HG02588 (cell line): ENCODE data around the gene ERCC3.
"Not testable (repeated sequence)": the region's sequence is repeated elsewhere in the genome, so short reads cannot be mapped to it uniquely, and the experiment has no call there.

Experiments
- ATAC-seq: cut with Tn5 transposase; IDR thresholded peaks from one replicate; pipeline ENCODE4 v1.9.1; 2021; ENCODE audit warnings: mild to moderate bottlenecking, moderate library complexity; ENCODE audit not compliant: unreplicated experiment

Gene ERCC3

DNA sequence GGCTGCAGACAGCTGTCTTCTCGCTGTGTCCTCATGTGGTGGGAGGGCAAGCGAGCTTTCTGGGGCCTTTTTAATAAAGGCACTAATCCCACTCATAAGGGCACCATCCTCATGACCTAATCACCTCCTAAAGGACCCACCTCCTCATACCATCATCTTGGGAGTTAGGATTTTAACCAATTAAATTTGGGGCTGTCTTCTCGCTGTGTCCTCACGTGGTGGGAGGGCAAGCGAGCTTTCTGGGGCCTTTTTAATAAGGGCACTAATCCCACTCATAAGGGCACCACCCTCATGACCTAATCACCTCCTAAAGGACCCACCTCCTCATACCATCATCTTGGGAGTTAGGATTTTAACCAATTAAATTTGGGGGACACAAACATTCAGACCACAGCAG, 66.7 kb downstream of the ERCC3 start:
- not testable (repeated sequence) for ATAC-seq

DNA sequence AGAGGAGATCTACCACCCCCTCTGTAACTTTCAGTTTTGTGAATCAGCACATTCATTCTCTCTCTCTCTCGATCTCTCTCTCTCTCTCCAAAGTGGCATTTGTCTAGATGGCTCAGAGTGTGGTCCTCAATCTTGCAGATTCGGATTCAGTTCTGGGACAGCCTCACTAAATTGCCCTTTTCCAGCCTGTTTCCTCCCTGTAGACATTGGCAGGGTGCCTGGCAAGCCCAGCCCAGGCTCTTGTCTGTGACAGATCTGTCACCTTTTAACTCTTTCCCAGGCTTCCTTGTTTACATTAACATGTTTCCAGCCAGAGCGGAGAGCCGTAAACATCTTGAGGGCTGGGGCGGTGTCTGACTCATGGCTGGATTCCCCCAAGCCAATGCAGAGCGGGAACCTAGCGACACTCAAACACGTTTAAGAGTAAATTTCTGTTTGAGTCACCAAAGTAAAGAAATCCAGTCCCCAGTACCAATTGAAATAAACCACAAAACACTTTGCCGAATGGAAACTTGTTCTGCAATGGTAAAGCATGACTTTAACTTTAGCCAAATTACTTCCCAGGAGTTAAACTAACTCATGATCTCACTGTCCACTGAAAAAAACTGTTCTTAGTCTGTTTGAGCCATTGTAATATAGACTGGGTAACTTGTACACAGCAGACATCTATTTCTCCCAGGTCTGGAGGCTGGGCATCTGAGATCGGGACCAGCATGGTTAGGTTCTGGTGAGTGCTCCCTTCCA, 67.3 kb downstream of the ERCC3 start:
- peak; percentile 91 for ATAC-seq

DNA sequence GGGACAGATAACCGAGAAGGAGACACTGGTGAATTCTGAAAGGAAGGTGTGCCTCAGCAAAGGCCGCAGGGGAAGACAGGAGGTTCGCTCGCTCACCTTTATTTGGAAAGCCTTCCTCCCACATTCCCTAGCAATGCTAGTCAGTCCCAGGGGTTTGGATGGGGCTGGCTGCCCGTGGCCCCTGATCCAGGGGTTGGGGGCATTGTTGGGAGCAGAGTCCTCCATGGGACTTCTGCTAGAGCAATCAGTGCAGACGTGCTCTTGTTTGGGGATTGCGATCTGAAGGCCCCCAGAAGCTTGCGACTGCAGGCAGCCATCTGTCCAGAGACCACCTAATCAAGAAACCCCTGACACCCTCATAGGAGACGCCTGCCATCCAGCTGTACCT, 67.8 kb downstream of the ERCC3 start:
- ATAC-seq = no peak

DNA sequence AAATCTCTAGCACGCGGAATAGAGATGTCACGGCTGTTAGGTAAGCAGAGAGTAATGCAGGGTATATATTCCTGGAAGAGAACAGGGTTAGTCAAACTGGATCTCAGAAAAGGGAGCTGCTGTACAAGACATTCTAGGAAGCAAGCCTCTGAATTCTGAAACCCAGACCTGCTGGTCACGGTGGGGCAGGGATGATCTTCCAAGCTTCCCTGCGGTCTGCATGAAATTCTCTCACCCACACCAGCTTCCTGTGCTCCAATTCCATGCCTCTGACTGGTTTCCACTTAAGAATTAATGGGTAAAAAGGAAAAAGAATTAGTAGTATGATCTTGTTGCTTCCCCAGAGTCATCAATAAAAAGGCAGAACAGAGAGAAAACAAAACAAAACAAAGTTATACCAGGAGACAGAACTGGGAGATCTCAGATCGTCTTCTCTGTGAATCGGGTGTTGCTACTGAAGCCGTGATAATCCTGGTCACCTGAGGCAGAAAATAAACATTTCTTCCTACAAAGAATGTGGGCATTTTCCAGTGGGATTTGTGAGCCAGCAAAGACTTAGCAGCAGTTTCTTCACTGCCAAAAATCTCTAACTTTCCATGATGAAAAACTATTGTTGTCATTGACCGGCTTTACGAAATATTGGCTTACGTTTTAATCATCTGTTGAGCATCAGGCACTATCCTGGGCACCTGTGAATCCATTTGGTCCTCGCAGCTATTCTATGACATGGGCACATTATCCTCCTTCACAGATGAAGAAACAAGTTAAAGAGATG, 68.6 kb downstream of the ERCC3 start:
- ATAC-seq = no peak

DNA sequence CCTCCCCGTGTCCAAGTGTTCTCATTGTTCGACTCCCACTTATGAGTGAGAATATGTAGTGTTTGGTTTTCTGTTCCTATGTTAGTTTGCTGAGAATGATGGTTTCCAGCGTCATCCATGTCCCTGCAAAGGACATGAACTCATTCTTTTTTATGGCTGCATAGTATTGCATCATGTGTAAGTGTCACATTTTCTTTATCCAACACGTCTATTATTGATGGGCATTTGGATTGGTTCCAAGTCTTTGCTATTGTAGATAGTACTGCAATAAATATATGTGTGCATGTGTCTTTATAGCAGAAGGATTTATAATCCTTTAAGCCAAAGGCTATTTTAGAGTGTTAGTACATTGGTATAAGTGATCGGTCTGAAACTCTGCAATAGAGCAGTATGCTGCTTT, 69.8 kb downstream of the ERCC3 start:
- not testable (repeated sequence) for ATAC-seq

DNA sequence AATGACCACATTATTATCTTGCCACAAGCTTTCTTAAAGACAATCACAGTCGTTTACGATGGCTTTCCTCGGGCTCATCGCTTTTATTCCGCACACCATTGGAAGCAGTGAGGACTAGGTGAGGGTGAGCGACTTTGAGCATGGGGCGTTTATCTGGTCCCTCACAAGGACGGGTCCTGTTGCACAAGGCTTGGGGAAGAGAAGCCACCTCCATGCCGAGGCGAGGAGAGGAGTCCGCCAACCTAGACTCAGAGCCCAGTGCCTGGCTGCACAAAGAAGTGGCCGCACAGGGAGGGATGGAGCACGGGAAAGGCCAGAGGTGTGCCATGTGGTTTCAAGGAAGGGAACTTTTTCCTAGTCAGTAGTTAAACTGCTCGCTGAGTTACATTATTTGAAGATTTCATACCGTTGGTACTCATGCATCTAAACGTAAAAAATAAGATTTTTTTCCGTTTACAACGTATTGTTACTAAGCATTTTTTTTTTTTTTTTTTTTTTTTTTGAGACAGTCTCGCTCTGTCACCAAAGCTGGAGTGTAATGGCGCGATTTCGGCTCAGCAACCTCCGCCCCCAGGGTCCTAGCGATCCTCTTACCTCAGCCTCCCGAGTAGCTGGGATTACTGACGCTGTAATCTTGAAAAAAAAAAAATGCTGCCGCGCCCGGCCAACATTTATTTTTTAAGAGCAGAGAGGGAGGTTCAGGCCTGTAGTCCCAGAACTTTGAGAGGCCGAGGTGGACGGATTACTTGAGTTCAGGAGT, 73.0 kb downstream of the ERCC3 start:
- no peak for ATAC-seq

DNA sequence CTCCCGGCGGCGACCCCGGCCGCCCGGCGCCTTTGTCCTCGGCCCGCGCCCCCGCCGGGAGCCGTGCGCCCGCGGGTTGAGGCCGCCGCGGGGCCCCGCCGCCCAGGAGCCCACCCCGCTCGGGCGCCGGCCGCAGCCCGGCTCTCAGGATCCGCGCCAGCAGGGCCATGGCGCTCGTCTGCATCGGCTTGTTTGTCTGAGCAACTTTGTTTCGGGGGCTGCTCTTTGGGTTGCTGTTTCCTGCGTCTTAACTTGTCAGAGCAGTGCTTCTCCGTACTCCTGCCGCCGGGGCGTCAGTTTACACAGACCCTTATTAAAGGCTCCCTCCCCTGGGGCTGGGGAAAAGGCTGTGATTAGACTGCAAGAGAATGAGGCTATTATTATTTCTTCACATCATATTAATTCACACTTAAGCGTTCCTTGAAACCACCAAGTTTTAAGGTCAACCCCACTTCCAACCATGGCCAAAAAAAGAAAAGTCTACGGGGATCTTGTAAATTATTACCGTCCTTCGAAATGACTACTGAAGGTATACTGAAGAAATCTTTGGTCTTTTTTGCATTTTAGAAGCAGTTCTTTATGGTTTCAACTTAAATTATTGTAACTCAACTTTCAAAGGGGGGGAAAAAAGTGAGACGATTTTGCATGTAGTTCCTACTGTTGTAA, 73.7 kb downstream of the ERCC3 start, which contains the start of gene CYP27C1:
CYP27C1 (minus strand) TSS at position 198 of the 666 bp plus-strand sequence; CDS start at position 169, 29 bp downstream.
- no peak for ATAC-seq

DNA sequence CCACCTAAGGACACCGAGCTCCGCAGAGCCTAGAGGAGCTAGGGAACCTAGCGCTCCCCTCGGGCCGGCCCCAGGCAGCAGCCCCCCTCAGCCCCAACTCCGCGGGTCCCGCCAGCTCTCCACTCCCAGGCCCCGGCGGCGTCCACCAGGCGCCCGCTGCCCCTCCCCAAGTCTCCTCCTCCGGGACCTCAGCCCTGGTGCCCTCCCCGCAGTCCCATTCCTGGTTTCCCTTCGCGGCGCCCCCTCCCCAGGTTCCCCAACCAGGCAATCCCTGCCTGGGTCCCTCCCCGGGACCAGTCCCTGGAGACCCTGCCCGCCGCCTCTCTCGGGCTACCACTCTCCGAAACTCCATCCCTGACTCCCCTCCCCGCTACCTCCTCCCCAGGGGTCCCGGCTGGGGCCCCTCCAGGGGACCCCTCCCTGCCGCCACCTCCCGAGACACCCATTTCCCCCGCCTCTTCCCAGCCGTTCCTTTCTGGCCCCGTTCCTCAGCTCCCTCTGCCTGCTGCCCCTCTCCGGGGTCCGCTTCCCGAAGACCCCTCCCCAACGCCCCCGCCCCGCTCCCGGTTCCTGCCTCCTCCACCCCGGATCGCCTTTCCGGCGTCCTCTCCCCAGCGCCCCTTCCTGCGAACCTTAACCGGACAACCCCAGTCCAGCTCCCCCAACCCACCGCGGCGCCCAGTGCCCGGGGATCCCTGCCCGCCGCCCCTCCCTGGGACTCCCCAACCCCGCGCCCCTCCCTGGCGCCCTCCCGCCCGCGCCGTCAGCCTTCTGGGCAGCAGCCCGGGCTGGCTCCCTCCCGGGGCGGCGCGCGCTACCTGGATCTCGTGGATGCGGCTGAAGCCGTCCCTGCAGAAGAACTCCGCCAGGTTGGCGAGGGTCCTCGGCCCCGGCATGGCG, 74.5 kb downstream of the ERCC3 start:
- no peak for ATAC-seq

DNA sequence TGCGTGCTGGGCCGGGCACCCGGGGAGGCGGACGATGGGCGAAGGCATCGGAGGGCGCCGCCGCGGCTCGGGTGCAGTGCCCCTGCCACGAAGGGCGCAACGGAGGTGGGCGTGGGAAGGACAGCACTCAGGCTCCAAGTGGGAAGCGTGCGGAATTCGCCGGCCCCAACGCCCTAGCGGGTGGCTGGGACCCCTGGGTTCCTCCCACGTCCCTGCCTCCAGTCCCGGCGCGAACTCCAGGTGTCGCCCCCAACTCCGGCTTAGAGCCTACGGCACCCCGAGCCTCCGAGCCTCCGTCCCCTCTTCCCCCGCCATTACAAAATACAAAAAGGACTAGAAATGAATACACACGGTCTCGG, 75.2 kb downstream of the ERCC3 start:
- ATAC-seq = no peak

DNA sequence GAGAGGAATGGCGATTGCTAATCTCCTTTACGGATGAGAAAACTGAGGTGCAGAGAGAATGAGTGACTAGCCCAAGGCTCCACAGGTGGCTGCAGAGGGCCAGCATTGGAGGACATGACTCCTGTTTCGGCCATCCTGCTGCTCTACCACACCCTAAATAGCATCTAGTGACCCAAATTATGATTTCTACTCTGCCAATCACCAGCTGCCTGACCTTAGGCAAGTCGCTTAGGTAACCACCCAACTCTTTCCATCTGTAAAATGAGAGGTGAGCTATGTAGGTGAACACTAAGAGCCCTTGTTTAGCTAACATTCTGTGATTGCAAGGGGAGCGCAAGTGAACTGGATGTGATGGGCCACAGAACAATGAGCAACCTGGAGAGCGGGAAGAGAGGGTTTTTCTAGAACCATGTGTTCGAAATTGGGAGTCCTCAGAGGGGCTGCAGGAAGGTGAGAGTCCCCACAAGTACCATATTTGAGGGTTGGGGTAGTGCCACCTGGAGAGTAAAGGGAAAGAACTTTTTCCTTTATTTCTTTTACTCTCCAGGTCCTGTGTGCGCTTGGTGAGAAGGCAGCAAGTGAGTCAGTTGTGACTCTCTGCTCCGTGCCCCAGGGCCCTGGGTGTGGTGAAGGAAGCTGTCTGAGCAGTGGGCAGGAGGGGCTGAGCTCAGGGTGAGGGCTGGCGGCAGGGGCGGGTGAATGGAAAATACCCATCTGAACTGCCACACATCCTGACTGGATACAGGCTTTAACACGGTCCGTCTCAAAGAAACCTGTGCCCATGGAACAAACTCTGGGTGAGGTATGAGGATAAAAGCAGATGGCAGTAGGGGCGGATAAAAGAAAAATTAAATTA, 76.2 kb downstream of the ERCC3 start:
- no peak for ATAC-seq

DNA sequence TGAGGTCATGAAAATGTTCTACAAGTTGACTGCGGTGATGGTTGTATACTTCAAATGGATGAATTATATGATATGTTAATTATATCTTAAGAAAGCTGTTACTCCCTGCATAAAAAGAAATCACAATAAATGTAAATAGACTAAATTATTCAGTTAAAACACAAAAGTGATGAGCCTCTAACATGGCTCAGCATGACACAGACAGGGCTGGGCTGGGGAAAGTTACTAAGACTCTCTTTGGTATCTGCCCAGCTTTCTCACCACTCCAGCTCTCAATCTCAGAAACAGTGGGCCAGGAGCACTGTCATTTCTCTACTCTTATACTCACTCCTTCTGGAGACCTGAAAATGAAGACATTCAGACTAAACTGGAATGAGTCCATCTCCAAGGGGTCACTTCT, 77.4 kb downstream of the ERCC3 start:
- ATAC-seq = no peak

DNA sequence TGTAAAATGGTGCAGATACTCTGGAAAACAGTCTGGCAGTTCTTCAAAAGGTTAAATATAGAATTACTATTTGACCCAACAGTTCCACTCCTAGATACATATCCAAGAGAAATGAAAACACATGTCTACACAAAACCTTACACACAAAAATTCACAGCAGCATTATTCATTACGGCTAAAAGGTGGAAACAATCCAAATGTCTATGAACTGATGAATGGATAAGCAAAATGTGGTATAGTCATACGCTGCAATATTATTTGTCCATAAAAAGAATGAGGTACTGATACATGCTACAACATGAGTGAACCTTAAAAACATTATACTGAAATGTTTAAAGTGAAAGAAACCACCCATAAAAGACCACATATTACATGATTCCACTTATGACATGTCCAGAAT, 77.8 kb downstream of the ERCC3 start:
- ATAC-seq = no peak

DNA sequence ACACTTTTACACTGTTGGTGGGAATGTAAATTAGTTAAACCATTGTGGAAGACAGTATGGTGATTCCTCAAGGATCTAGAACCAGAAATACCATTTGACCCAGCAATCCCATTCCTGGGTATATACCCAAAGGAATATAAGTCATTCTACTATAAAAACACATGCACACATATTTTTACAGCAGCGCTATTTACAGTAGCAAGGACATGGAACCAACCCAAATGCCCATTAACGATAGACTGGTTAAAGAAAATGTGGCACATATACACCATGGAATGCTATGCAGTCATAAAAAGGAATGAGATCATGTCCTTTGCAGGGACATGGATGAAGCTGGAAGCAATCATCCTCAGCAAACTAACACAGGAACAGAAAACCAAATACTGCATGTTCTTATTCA, 79.7 kb downstream of the ERCC3 start:
- not testable (repeated sequence) for ATAC-seq

DNA sequence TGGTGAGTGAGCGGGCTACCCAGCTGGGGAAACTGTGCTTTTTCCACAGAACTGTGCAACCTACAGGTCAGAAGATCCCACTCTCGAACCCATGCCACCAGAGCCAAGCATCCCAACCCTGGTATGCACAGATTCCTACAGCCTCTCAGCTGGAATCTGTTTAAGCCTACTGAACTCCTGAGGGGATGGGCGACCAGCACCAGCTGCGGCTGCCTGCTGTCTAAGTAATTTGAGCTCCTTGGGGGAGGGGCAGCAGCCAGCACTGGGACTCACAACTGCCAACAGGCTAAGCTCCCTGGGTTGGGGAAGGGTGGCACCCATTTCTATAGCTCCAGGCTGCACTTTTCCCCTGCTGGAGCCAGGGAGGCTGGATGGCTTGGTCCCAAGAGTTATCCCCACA, 85.6 kb downstream of the ERCC3 start:
- no peak for ATAC-seq
